DMS 273 treated with DMSO at 0.1 percent for 48 hours (cell line): ENCODE measurements around the gene TBX22.
"Not testable (repeated sequence)": the region's sequence is repeated elsewhere in the genome, so short reads cannot be mapped to it uniquely, and the experiment has no call there.

Experiments
- DNase-seq: peaks from one replicate; lab custom pipeline; 2025; lab: John Stamatoyannopoulos, UW

Gene TBX22, protein sequence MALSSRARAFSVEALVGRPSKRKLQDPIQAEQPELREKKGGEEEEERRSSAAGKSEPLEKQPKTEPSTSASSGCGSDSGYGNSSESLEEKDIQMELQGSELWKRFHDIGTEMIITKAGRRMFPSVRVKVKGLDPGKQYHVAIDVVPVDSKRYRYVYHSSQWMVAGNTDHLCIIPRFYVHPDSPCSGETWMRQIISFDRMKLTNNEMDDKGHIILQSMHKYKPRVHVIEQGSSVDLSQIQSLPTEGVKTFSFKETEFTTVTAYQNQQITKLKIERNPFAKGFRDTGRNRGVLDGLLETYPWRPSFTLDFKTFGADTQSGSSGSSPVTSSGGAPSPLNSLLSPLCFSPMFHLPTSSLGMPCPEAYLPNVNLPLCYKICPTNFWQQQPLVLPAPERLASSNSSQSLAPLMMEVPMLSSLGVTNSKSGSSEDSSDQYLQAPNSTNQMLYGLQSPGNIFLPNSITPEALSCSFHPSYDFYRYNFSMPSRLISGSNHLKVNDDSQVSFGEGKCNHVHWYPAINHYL

DNA sequence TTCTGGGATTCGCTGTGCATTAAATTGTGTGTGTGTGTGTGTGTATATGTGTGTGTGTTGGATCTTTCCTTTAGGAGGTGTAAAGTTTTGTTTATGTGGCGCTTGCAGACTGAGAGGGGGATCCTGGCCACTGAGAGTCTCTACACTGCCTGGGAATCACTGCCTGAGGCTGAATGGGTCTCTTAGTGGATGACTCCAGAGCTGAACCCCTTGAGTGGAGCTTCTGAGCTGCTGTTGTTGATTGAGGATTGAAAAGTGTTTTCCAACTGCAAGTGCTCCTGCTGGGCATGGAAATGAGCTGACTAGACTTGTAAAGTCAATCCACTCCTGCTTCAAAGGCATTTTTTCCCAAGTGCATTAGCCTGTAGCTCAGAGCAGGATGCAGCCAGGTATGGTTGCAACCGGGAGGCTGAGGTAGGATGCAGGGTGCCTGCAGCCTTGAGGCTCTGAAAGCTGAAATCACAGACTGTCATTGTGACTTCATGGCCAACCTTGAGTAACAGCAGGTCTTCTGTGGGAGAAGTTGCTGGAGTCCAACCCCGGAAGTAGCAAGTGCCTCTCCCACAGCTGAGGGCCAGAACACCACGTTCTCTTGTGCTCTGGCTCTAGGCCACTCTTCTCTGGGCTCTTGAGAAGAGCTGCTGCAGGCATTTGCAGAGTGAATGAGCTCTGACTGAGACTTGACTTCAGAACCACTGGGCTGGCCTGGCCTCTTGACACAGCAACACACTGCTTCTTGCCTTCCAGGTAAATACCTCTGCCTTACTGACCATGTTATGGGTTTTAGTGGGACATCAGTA is at the start of gene TBX22:
TBX22 (plus strand) TSS at position 613 of the 800 bp plus-strand sequence. CDS start 7,517 bp downstream, outside the sequence.
- no peak for DNase-seq

DNA sequence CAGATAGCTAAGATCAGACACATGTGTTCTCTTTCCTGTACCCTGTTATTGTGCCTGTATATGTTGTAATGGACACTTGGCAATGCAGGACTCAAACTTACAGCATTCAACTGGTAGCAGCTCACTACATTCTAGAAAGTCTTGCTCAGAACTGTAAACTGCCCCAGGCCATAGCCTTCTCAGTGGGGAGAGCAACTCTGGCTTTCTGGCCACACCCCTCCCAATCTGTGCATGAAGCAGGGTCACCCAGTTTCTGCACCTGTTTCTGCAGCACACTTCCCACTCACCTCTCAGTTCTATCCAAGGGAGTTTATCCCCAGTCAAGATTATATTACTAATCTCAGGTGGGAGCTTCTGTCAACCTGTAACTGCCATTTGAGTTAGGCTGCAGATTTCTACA is 38.9 kb upstream of the TBX22 start:
- no peak for DNase-seq

DNA sequence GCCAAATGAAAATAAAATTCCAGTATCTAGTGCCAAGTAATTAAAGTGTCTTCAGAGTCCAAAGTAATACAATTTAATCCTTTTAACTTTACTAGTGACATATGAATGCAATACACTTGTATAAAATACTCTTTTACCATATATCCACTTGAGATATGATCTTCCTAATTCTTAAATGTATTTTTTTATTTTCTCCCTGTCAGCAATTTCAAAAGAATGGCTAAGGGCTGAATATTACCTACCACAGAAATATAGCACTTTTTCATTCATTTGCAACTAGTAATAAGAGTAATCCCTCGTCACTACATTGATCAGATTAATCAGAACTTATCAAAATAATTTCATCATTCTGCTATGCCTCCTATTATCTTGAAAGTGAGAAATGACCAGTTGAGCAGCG is 10.1 kb upstream of the TBX22 start:
- no peak for DNase-seq

DNA sequence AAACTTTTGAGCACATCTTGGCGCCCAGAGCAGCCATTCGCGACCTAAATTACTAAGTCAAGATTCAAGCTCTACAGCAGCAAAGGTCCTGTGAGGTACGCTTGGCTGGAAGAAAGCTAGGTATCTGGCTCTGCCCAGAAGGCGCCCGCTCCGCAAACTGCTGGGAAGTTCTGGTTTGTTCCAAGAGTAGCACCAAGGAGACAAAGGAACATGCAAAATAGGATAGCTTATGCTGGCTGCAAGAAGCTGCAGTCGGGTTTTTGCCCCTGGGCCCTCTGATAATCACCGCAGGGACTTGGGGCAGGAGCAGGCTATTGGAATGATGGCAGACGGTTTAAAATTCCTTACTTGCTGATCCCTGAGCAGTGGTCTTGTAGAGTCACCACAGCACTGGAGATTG is 3.0 kb upstream of the TBX22 start:
- no peak for DNase-seq

DNA sequence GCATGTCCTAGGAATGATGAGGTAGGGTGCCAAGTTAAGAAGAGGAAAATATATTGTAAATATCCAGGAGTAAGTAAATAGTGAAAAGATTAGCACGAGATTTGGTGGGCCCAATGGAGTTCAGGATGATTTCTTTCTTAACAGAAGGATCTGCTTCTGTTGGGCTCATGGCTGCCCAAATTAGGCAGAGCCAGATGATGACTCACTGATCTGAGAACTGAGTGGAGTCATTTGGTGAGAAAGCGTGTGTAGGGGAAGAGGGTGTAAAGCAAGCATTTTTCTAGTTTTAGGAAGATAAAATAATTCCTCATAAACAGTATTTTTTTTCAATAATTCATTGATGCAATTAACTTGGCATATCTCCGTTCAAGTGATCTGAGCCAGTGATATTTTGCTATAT is 1.6 kb downstream of the TBX22 start:
- no peak for DNase-seq

DNA sequence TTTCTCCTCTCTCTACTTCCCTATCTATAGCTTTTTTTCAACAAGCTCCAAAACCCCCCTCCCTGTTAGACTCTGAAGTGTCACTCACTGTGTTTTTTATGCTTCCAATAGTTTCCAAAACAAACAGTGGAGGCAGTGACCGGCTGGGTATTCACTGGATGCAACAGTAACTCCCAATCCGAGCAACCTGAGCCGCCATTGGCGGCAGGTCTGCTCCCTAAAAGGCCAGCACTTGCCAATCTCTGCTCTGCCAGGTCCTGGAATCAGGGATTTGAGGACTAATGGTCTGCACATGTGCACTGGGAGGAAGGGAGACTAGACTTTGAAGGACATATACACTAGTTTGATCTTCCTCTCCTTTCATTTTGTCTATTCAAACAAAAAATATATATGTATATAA is 7.1 kb downstream of the TBX22 start:
- DNase-seq: no peak

DNA sequence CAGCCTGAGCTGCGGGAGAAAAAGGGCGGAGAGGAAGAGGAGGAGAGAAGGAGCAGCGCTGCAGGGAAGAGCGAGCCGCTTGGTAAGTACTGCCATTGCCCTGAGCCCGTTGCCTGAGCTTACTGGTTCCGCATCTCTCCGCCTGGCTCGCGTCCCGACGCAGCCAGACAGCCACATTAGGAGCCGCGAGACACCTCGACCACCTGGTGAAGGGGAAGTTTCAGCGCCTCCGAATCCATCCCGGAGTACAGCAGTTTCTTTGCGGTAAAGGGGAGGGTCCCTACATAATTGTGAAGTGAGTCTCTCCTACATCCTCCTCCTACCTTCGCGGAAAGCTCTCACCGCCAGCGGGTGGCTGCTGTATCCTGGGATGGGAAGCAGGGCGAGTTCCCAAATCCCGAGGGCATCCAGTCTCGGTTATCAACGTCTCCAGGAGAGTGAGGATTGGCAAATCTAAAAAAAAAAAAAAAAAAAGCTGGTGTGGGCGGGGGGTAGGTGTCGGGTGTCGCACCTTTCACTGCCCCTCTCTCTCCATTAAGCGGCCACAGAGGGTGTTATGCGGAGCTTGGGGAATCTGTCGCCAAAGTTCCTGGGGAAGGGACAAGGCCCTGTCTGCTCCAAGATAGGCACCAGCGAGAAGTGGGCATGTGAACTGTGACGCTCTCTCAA is 7.9 kb downstream of the TBX22 start:
- no peak for DNase-seq

DNA sequence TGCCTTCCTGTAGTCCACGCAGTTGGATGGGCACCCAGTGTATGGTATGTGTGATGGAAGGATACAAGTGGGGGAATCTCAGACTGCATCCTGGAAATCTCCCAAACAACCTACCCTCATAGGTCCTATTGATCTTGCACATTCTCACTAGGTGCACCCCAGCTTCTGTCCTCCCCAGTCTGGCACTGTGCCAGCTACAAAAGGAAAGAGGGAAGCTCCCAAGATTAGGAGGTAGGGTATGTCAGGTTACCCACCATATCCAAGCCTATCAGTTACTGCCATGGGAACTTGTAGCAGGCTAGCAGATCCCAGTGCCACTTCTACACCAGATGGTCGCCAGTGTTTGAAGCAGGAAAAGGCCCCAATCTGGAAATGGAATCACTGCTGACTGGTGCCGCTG is 11.6 kb downstream of the TBX22 start:
- no peak for DNase-seq

DNA sequence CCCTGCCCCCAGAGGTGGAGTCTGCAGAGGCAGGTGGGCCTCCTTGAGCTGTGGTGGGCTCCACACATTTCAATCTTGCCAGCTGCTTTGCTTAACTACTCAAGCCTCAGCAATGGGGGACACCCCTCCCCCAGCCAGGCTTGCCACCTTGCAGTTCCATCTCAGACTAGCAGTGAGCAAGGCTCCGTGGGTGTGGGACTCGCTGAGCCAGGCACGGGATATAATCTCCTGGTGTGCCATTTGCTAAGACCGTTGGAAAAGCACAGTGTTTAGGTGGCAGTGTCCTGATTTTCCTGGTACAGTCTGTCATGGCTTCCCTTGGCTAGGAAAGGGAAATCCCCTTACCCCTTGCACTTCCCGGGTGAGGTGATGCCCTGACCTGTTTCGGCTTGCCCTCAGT is 51.6 kb downstream of the TBX22 start:
- not testable (repeated sequence) for DNase-seq

DNA sequence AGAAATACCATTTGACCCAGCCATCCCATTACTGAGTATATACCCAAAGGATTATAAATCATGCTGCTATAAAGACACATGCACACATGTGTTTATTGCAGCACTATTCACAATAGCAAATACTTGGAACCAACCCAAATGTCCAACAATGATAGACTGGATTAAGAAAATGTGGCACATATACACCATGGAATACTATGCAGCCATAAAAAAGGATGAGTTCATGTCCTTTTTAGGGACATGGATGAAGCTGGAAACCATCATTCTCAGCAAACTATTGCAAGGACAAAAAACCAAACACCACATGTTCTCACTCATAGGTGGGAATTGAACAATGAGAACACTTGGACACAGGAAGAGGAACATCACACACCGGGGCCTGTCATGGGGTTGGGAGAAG is 61.1 kb downstream of the TBX22 start:
- DNase-seq: not testable (repeated sequence)
